ENCODE data around the gene TTLL8. TPM values are rescaled to one million over a fixed set of nuclear protein-coding genes. Genes with fewer than 3 reads are reported as not detected.

The TTLL8 gene
- total and polyA plus RNA-seq, 2 donors (not counting 3 experiments of a cell fraction or from before 2014, with no cell fraction given): not detected

- Histone ChIP-seq H3K4me2 (ENCODE audit: insufficient read depth, low read length) (no peak overlapping the region), H3K4me3 (replicated peaks in 1 of 3; ENCODE audit: insufficient read depth in 1 of 3, low read depth in 1 of 3, low read length in 3 of 3) (no peak overlapping the region), H3K9me3 (replicated peaks; ENCODE audit: control insufficient read depth, insufficient read depth, low read length) (no peaks in the 10 kb centered on the region), H3K4me1 (ENCODE audit: control insufficient read depth, extremely low read depth, insufficient read depth, low read length) (no peaks in the 10 kb centered on the region), H3K36me3 (ENCODE audit: control insufficient read depth in 2 of 2, extremely low read depth in 1 of 2, insufficient read depth in 2 of 2, low read length in 2 of 2) (no peaks in the 10 kb centered on the region), H3K9ac (replicated peaks; ENCODE audit: extremely low read depth, insufficient read depth, low read length) (no peak overlapping the region), H4K20me1 (replicated peaks; ENCODE audit: control insufficient read depth, extremely low read depth, insufficient read depth, low read length) (no peaks in the 10 kb centered on the region), H3K27ac (ENCODE audit: insufficient read depth, low read depth, low read length) (no peak overlapping the region), H3K27me3 (ENCODE audit: control insufficient read depth in 2 of 2, insufficient read depth in 2 of 2, low read length in 2 of 2) (no peaks in the 10 kb centered on the region), H3K79me2 (ENCODE audit: control insufficient read depth, insufficient read depth, low read length) (no peaks in the 10 kb centered on the region), H3K9me1 (replicated peaks; ENCODE audit: control insufficient read depth, extremely low read depth, insufficient read depth, low read length) (no peaks in the 10 kb centered on the region), H2AFZ (ENCODE audit: low read depth, low read length) (no peak overlapping the region)
- dilution Hi-C loops (cut with MboI; ENCODE audit: extremely low pct_ligation_motif_present, low sequenced_read_pairs): no loop called here
- TF ChIP-seq EZH2 (IDR thresholded peaks at IDR 0.05; ENCODE audit: borderline replicate concordance, low read depth, low read length, severe bottlenecking) (no peak), POLR2AphosphoS5 (IDR thresholded peaks at IDR 0.05; ENCODE audit: insufficient read depth, low read depth, low read length) (no peak), MAX (IDR thresholded peaks at IDR 0.05; ENCODE audit: insufficient read depth, insufficient read length) (no peak), CTCF (IDR thresholded peaks at IDR 0.05; ENCODE audit: extremely low read depth in 1 of 2, insufficient read depth in 1 of 2, low read depth in 1 of 2, low read length in 2 of 2) (no peak), POLR2A (IDR thresholded peaks at IDR 0.05; ENCODE audit: low read depth, low read length) (no peak), MYC (IDR thresholded peaks at IDR 0.05; ENCODE audit: low read depth, low read length) (no peak), GATA2 (IDR thresholded peaks at IDR 0.05; ENCODE audit: insufficient read depth, insufficient read length, low read depth, low read length) (no peak), JUN (IDR thresholded peaks at IDR 0.05; ENCODE audit: borderline replicate concordance, insufficient read depth, insufficient read length, low read depth) (no peak), FOS (IDR thresholded peaks at IDR 0.05; ENCODE audit: borderline replicate concordance, insufficient read depth, low read length) (no peak)
- no peak for FAIRE-seq
- POLR2A ChIA-PET: no interaction called here
- no peak for DNase-seq (ENCODE audit: low read depth, low spot score)
- CTCF ChIA-PET: interaction anchor here (0.9 to 3.1 kb wide), 4 partner anchors 95 to 114 kb away, joined by 3 to 174 read pairs (median 22); no protein-coding TSS in a partner anchor
- intact Hi-C loops (cut with micrococcal nuclease): loop anchor here (5.0 kb wide), 2 partner anchors 40 to 265 kb away; no protein-coding TSS in a partner anchor
- BruUV-seq (replicated peaks): no TSS peak
These were observed 25.8 kb downstream of the TTLL8 start for GRCh38 chr22:50032109-50032871.
